ENCODE measurements around the gene GLIPR2. TPM values are rescaled to one million over a fixed set of nuclear protein-coding genes. Genes with fewer than 3 reads are reported as not detected.

The GLIPR2 gene
- total and polyA plus RNA-seq, 2 of the 13 experiments (the other 11 are each of a cell fraction or from before 2014, with no cell fraction given) = 0.08 to 0.42 TPM

DNA sequence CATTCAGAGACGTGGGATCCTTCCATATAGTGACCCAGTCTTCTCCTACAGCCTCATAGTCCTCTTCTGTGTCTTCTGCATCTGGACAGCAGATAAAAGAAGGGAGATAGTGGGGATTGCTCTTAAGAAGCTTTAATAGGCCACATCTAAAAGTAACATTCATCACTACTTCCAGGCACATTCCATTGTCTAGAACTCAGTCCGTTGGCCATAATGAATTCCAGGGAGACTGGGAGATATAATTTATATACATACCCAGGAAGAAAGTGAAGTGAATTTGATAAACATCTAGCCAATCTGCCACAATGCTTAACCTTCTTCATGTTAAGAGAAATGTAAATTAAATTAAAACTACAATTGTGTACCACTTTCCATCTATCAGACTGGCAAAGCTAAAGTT, 22.5 kb upstream of the GLIPR2 start (continued):
- TF ChIP-seq, protein P1, sequence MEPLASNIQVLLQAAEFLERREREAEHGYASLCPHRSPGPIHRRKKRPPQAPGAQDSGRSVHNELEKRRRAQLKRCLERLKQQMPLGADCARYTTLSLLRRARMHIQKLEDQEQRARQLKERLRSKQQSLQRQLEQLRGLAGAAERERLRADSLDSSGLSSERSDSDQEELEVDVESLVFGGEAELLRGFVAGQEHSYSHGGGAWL (CRISPR knock-in tag; IDR thresholded peaks at IDR 0.05) = no peak
- TF ChIP-seq, protein P2, sequence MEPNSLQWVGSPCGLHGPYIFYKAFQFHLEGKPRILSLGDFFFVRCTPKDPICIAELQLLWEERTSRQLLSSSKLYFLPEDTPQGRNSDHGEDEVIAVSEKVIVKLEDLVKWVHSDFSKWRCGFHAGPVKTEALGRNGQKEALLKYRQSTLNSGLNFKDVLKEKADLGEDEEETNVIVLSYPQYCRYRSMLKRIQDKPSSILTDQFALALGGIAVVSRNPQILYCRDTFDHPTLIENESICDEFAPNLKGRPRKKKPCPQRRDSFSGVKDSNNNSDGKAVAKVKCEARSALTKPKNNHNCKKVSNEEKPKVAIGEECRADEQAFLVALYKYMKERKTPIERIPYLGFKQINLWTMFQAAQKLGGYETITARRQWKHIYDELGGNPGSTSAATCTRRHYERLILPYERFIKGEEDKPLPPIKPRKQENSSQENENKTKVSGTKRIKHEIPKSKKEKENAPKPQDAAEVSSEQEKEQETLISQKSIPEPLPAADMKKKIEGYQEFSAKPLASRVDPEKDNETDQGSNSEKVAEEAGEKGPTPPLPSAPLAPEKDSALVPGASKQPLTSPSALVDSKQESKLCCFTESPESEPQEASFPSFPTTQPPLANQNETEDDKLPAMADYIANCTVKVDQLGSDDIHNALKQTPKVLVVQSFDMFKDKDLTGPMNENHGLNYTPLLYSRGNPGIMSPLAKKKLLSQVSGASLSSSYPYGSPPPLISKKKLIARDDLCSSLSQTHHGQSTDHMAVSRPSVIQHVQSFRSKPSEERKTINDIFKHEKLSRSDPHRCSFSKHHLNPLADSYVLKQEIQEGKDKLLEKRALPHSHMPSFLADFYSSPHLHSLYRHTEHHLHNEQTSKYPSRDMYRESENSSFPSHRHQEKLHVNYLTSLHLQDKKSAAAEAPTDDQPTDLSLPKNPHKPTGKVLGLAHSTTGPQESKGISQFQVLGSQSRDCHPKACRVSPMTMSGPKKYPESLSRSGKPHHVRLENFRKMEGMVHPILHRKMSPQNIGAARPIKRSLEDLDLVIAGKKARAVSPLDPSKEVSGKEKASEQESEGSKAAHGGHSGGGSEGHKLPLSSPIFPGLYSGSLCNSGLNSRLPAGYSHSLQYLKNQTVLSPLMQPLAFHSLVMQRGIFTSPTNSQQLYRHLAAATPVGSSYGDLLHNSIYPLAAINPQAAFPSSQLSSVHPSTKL (CRISPR knock-in tag; IDR thresholded peaks at IDR 0.05) = no peak
- no peak for TF ChIP-seq ZNF841 (CRISPR knock-in tag; IDR thresholded peaks at IDR 0.05; ENCODE audit: borderline replicate concordance)
- TF ChIP-seq, protein P3, sequence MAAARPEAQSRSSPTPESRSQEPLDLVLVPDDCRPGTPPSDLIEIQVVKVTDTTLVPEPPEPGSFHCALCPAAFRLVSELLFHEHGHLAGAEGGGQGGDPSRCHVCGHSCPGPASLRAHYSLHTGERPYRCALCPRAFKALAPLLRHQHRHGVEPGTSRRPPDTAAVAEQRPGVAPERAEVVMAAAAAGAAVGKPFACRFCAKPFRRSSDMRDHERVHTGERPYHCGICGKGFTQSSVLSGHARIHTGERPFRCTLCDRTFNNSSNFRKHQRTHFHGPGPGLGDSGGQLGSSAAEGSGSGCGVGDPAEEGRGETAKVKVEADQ (CRISPR knock-in tag; IDR thresholded peaks at IDR 0.05; ENCODE audit: borderline replicate concordance) = no peak
- no peak for TF ChIP-seq ZNF567 (CRISPR knock-in tag; IDR thresholded peaks at IDR 0.05; ENCODE audit: borderline replicate concordance)

DNA sequence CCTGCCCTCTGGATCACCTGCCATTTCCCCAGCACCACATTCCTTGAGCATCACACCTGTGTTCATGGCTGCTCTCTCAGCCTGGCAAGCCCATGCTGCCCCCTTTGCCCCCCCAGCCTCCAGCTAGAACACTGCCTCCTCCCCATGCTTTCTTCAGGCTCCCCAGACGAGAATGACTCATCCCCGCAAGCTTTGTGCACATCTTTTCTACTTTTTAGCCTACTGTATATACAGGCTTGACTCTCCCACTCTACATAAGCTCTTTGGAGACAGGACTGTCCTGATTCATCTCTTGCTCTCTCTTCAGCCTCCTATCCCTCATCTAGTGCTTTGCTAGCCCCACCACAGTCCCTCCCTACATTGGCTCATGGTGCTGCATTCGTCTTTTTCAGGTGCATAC, 19.9 kb upstream of the GLIPR2 start:
- peaks cover 0 to 2% of the 10 kb centered on the region in 2 experiments; a peak in 1 of 5 replicates for H3K27me3 ChIP-seq (ENCODE audit: control insufficient read depth in 1 of 2, insufficient read depth in 2 of 2, low read length in 2 of 2)
- ATAC-seq (no peak), DNase-seq (ENCODE audit: low spot score) (no peak), FAIRE-seq (no peak)
- no peaks in the 10 kb centered on the region for H3K9me3 ChIP-seq (ENCODE audit: low read length)
- intact Hi-C loops (cut with micrococcal nuclease; ENCODE audit: unreplicated experiment) = no loop called here
- ChIA-PET CTCF (ENCODE audit: low intra/inter-chr PET ratio, low total read pairs) (no interaction called here), POLR2A (no interaction called here)
- H3K36me3 ChIP-seq (replicated peaks in 1 of 2; ENCODE audit: control insufficient read depth in 1 of 2, insufficient read depth in 2 of 2, low read length in 2 of 2) = no peaks in the 10 kb centered on the region
- H3K4me2 ChIP-seq (ENCODE audit: low read depth, low read length) = no peak overlapping the region
- no peaks in the 10 kb centered on the region for H4K20me1 ChIP-seq (ENCODE audit: insufficient read depth, low read length)
- H3K4me1 ChIP-seq (ENCODE audit: insufficient read depth, low read length) = no peaks in the 10 kb centered on the region
- H3K79me2 ChIP-seq (ENCODE audit: insufficient read depth, low read length) = no peaks in the 10 kb centered on the region
- in situ Hi-C loops (cut with HindIII; ENCODE audit: extremely low pct_ligation_motif_present, low pct_unique_long_range_greater_than_20kb) = no loop called here
- TF ChIP-seq ZNF550 (CRISPR knock-in tag; IDR thresholded peaks at IDR 0.05; ENCODE audit: borderline replicate concordance) (no peak), SMARCC2 (IDR thresholded peaks at IDR 0.05) (no peak), ZNF256 (CRISPR knock-in tag; conservative IDR thresholded peaks at IDR 0.05) (no peak), HDAC1 (CRISPR knock-in tag; IDR thresholded peaks at IDR 0.05) (no peak), ZNF10 (CRISPR knock-in tag; IDR thresholded peaks at IDR 0.05; ENCODE audit: borderline replicate concordance, low read depth) (no peak), ZFYVE20 (CRISPR knock-in tag; IDR thresholded peaks at IDR 0.05; ENCODE audit: borderline replicate concordance, low read depth) (no peak), NFATC3 (CRISPR knock-in tag; IDR thresholded peaks at IDR 0.05) (no peak), ZFY (CRISPR knock-in tag; IDR thresholded peaks at IDR 0.05) (no peak), PHB2 (IDR thresholded peaks at IDR 0.05; ENCODE audit: partially characterized antibody) (no peak)
- TF ChIP-seq, protein P4, sequence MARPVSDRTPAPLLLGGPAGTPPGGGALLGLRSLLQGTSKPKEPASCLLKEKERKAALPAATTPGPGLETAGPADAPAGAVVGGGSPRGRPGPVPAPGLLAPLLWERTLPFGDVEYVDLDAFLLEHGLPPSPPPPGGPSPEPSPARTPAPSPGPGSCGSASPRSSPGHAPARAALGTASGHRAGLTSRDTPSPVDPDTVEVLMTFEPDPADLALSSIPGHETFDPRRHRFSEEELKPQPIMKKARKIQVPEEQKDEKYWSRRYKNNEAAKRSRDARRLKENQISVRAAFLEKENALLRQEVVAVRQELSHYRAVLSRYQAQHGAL (CRISPR knock-in tag; IDR thresholded peaks at IDR 0.05; ENCODE audit: not compliant biosample characterization) = no peak
- WGBS (ENCODE audit: low lambda C conversion rate) = 39% methylated on average over 3 of the region's 3 CpGs
- H3K4me3 ChIP-seq (replicated peaks in 1 of 3; ENCODE audit: insufficient read depth in 1 of 3, low read depth in 2 of 3, low read length in 3 of 3) = no peak overlapping the region
- no peak overlapping the region for H3K9ac ChIP-seq (ENCODE audit: insufficient read depth, low read depth, low read length)
- no peak overlapping the region for H2AFZ ChIP-seq (ENCODE audit: low read length)
- no peak overlapping the region for H3K27ac ChIP-seq (ENCODE audit: extremely low read length, insufficient read depth, low read length)
- BruUV-seq (replicated peaks) = no TSS peak
